ENCODE results near the gene RCSD1.

DNA sequence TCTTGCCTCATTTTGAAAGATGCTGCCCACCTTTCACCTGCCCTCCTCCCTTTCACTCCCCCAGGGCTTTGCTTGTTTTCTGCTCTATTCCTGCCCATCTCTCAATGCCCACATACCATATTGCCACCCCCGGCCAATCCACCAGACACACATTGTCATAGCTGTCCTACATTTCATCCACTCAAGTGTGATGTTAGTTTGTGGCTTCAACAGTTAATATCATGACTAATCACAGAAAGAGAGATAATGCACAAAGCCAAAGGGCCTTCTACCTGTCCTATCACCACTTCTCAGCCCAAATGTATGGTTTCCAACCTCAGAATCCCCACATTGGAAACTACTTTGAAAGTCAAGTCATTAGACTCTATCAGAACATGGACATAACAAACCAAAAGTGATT is 18.0 kb upstream of the RCSD1 start:
- TF ChIP-seq CTCF (conservative IDR thresholded peaks at IDR 0.05; ENCODE audit: low read depth, low read length) = no peak
- TF ChIP-seq EZH2 (IDR thresholded peaks at IDR 0.05; ENCODE audit: borderline replicate concordance, low read depth, low read length, poor library complexity, severe bottlenecking) = no peak

All from A673 (cell line).